ENCODE results near the gene DPP3. TPM values are rescaled to one million over a fixed set of nuclear protein-coding genes. Genes with fewer than 3 reads are reported as not detected.

Gene DPP3
- total RNA-seq, 4 donors from 2014 or later, result 15.5 to 48.5 (median 20.1) TPM

GRCh38 chr11:66491315-66491935, 11.2 kb downstream of the DPP3 start:
- intact Hi-C loops (cut with DNase I; ENCODE audit: low total_unique reads), result no loop called here
- no peak for DNase-seq (ENCODE audit: low spot score in 2 of 2)
- TF ChIP-seq POLR2A (IDR thresholded peaks at IDR 0.05) (no peak), CTCF (IDR thresholded peaks at IDR 0.05) (no peak)
- H3K4me3 ChIP-seq (ENCODE audit: low read depth, poor library complexity, severe bottlenecking), result no peak overlapping the region
- WGBS, 2 donors, result 75 to 78% methylated on average over 19 to 20 of the region's 20 CpGs

GRCh38 chr11:66492161-66492865, 12.1 kb downstream of the DPP3 start:
- no peak for TF ChIP-seq POLR2A (IDR thresholded peaks at IDR 0.05)
- TF ChIP-seq CTCF (IDR thresholded peaks at IDR 0.05), result no peak
- no peak for DNase-seq (ENCODE audit: low spot score in 2 of 2)
- H3K4me3 ChIP-seq (ENCODE audit: low read depth, poor library complexity, severe bottlenecking), result no peak overlapping the region
- intact Hi-C loops (cut with DNase I; ENCODE audit: low total_unique reads), result no loop called here
- WGBS, 2 donors, result 88 to 91% methylated on average over 9 to 10 of the region's 10 CpGs

- no peak overlapping the region for H3K4me3 ChIP-seq (ENCODE audit: low read depth, poor library complexity, severe bottlenecking)
- TF ChIP-seq CTCF (IDR thresholded peaks at IDR 0.05) (no peak), POLR2A (IDR thresholded peaks at IDR 0.05) (no peak)
- 94 to 95% methylated on average over 9 to 10 of the region's 10 CpGs for WGBS, 2 donors
- DNase-seq (ENCODE audit: low spot score in 2 of 2), result no peak
- intact Hi-C loops (cut with DNase I; ENCODE audit: low total_unique reads), result no loop called here
Observed at GRCh38 chr11:66493130-66493529, 12.9 kb downstream of the DPP3 start.

- WGBS, 2 donors, result 90 to 95% methylated on average over 7 of the region's 7 CpGs
- no peak for DNase-seq (ENCODE audit: low spot score in 2 of 2)
- TF ChIP-seq POLR2A (IDR thresholded peaks at IDR 0.05) (no peak), CTCF (IDR thresholded peaks at IDR 0.05) (no peak)
- no peak overlapping the region for H3K4me3 ChIP-seq (ENCODE audit: low read depth, poor library complexity, severe bottlenecking)
- intact Hi-C loops (cut with DNase I; ENCODE audit: low total_unique reads), result no loop called here
Observed at GRCh38 chr11:66494458-66494857, 14.2 kb downstream of the DPP3 start.

GRCh38 chr11:66494935-66495334, 14.7 kb downstream of the DPP3 start:
- no peak overlapping the region for H3K4me3 ChIP-seq (ENCODE audit: low read depth, poor library complexity, severe bottlenecking)
- TF ChIP-seq CTCF (IDR thresholded peaks at IDR 0.05) (no peak), POLR2A (IDR thresholded peaks at IDR 0.05) (no peak)
- intact Hi-C loops (cut with DNase I; ENCODE audit: low total_unique reads), result no loop called here
- DNase-seq (ENCODE audit: low spot score in 2 of 2), result no peak
- WGBS, 2 donors, result 93 to 94% methylated on average over 14 of the region's 14 CpGs

Data from lower leg skin (tissue), 4 donors.